Psoas muscle (tissue), 8 donors: Measurements from ENCODE around the gene GAREM2. TPM values are rescaled to one million over a fixed set of nuclear protein-coding genes. Genes with fewer than 3 reads are reported as not detected.

Experiments used
- ATAC-seq, 4 donors: fragments of 200-7000 bp; cut with Tn5 transposase; one replicate each; pipeline ENCODE4 v1.9.1; 2020; ENCODE audit warnings: moderate library complexity in 3 of 4, mild to moderate bottlenecking in 2 of 4
- DNase-seq, 2 donors: peaks; one replicate each; pipeline ENCODE4 v3.0.0-alpha.2; 2020
- H3K27ac ChIP-seq: fragments of 200-600 bp; one replicate; pipeline ENCODE4 v1.8.0; 2022
- H3K27me3 ChIP-seq, 3 donors: fragments of 200-600 bp in 1 of 3; one replicate each; pipeline versions ENCODE4 v1.6.1 to v1.8.0; 2013 to 2022; ENCODE audit warnings: low read length in 2 of 3, mild to moderate bottlenecking in 2 of 3, moderate library complexity in 1 of 3; ENCODE audit not compliant: insufficient read depth in 3 of 3
- H3K36me3 ChIP-seq, 2 donors: fragments of 200-600 bp in 1 of 2; one replicate each; pipeline versions ENCODE4 v1.6.1 to v1.8.0; 2013 to 2022; ENCODE audit warnings: low read depth in 1 of 2, mild to moderate bottlenecking in 1 of 2, moderate library complexity in 1 of 2; ENCODE audit not compliant: insufficient read depth in 1 of 2
- H3K4me1 ChIP-seq: fragments of 200-600 bp; one replicate; pipeline ENCODE4 v1.8.0; 2022
- H3K4me3 ChIP-seq: fragments of 200-600 bp; one replicate; pipeline ENCODE4 v1.8.0; 2022; ENCODE audit warnings: mild to moderate bottlenecking
- H3K9me3 ChIP-seq: fragments of 200-600 bp; one replicate; pipeline ENCODE4 v1.8.0; 2022
- WGBS, 3 donors: extraction: QIAGEN DNeasy Blood & Tissue Kit; methylation state at CpG; one replicate each; pipeline versions ENCODE4 v1.1.6 to v1.1.7; 2013; 5-methylcytosine and 5-hydroxymethylcytosine counted together
- intact Hi-C, 2 donors: fragments of 100-400 bp; cut with DNase I; formaldehyde crosslinking; loops; one replicate each; pipeline versions ENCODE4 v1.11.0 to v1.14.2; 2022
- polyA plus RNA-seq, 3 donors: library from polyadenylated mRNA; stranded (reverse); fragments of 200-250 nt; gene quantifications; one replicate each; pipeline ENCODE4 v1.2.3, GENCODE V29; 2013
- total RNA-seq, 4 donors: library from RNA; stranded (reverse); fragmentation: NEBNext Ultra II Directional in 2 of 4; extraction: Animal tissue kit (Norgen Biotek cat#: 25700) in 2 of 4; gene quantifications; one replicate each; pipeline versions ENCODE4 v1.2.1 to v1.2.4, GENCODE V29; 2021 to 2023
- TF ChIP-seq, protein P1 (sequence below): fragments of 200-600 bp; IDR thresholded peaks from one replicate; pipeline ENCODE4 v1.8.0; 2022; ENCODE audit warnings: antibody characterized with exemption
- donor health status: healthy with polysubstance abuse.
- donor health status: DM: no; HTN: no; CAD: no; lungs with moderate emphysema.
- donor health status: Bipolar disorder and iron deficiency.
- donor health status: healthy.
- donor health status: DM: yes; HTN: yes; CAD: no.
- donor health status: DM: no; HTN: no; CAD: no.
- donor health status: DM: no; HTN: no; CAD: no.
- donor health status: DM: yes; HTN: yes; CAD: no.

GAREM2 gene
- total and polyA plus RNA-seq, 7 donors, result 0.39 to 5.5 (median 1.4) TPM

DNA sequence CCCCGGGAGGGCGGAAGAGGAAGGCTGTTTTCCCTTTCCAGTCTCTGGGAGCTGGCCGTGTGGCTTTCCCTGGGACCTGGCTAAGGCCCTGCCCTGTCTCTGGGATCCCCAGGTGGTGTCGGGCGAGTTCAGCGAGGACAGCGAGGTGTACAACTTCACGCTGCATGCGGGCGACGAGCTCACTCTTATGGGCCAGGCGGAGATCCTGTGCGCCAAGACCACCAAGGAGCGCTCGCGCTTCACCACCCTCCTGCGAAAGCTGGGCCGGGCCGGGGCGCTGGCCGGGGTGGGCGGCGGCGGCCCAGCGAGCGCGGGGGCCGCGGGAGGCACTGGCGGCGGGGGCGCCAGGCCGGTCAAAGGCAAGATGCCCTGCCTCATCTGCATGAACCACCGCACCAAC, 11.2 kb downstream of the GAREM2 start:
- intact Hi-C loops, result no loop called here
- TF ChIP-seq, protein P1, sequence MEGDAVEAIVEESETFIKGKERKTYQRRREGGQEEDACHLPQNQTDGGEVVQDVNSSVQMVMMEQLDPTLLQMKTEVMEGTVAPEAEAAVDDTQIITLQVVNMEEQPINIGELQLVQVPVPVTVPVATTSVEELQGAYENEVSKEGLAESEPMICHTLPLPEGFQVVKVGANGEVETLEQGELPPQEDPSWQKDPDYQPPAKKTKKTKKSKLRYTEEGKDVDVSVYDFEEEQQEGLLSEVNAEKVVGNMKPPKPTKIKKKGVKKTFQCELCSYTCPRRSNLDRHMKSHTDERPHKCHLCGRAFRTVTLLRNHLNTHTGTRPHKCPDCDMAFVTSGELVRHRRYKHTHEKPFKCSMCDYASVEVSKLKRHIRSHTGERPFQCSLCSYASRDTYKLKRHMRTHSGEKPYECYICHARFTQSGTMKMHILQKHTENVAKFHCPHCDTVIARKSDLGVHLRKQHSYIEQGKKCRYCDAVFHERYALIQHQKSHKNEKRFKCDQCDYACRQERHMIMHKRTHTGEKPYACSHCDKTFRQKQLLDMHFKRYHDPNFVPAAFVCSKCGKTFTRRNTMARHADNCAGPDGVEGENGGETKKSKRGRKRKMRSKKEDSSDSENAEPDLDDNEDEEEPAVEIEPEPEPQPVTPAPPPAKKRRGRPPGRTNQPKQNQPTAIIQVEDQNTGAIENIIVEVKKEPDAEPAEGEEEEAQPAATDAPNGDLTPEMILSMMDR, result no peak
- Histone ChIP-seq H3K27me3 (peaks cover 0 to 4% (median 0%) of the 10 kb centered on the region in 3 donors), H3K9me3 (no peaks in the 10 kb centered on the region), H3K4me3 (peak overlapping the region; percentile 76), H3K27ac (no peak overlapping the region), H3K4me1 (peaks cover 4% of the 10 kb centered on the region), H3K36me3 (peaks cover 0 to 4% of the 10 kb centered on the region in 2 donors)
- WGBS, 3 donors, result 66 to 71% (median 68%) methylated on average over 34 of the region's 34 CpGs
- ATAC-seq (no peak), DNase-seq (no peak)

DNA sequence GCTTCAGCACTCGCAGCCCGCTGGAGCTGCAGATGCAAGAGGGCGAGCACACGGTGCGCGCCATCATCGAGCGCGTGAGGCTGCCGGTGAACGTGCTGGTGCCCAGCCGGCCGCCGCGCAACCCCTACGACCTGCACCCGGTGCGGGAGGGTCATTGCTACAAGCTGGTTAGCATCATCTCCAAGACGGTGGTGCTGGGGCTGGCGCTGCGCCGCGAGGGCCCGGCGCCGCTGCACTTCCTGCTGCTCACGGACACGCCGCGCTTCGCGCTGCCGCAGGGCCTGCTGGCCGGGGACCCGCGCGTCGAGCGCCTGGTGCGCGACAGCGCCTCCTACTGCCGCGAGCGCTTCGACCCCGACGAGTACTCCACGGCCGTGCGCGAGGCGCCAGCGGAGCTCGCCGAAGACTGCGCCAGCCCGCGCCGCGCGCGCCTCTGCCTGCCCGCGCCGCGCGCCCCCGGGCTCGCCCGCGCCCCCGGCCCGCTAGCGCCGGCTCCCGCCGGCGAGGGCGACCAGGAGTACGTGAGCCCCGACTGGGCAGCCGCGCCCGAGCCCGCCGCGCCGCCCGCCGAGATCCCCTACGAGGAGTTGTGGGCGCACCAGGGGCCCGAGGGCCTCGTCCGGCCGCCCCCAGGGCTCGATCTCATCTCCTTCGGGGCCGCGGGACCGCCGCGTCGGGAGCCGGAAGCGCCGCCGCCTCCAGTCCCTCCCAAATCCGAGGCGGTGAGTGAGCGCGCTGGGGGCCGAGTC, 11.8 kb downstream of the GAREM2 start:
- intact Hi-C loops, result no loop called here
- H3K27ac ChIP-seq, result no peak overlapping the region

GRCh38 chr2:26185304-26185928, 12.5 kb downstream of the GAREM2 start:
- no peak overlapping the region for H3K27ac ChIP-seq
- 47 to 51% (median 47%) methylated on average over 20 of the region's 20 CpGs for WGBS, 3 donors
- intact Hi-C loops, result no loop called here
- peaks cover 0 to 10% of the 10 kb centered on the region in 2 donors for H3K36me3 ChIP-seq
- TF ChIP-seq, protein P1, result no peak
- ATAC-seq (no peak), DNase-seq (no peak)
- no peaks in the 10 kb centered on the region for H3K4me1 ChIP-seq
- H3K4me3 ChIP-seq, result peak overlapping the region; percentile 76
- H3K9me3 ChIP-seq, result no peaks in the 10 kb centered on the region
- no peaks in the 10 kb centered on the region for H3K27me3 ChIP-seq

More for the DNA sequence above, 11.8 kb downstream of the GAREM2 start:
- H3K4me3 ChIP-seq, result peak overlapping the region; percentile 76
- TF ChIP-seq, protein P1, result peak; percentile 59
- peaks cover 0 to 4% of the 10 kb centered on the region in 2 donors for H3K36me3 ChIP-seq
- H3K4me1 ChIP-seq, result no peaks in the 10 kb centered on the region
- DNase-seq (peak; percentile 87 to 94), ATAC-seq (peak; percentile 76 to 87 (median 78))
- H3K9me3 ChIP-seq, result no peaks in the 10 kb centered on the region
- H3K27me3 ChIP-seq, result peaks cover 0 to 4% (median 0%) of the 10 kb centered on the region in 3 donors
- WGBS, 3 donors, result 1 to 2% (median 2%) methylated on average over 55 to 114 of the region's 114 CpGs

DNA sequence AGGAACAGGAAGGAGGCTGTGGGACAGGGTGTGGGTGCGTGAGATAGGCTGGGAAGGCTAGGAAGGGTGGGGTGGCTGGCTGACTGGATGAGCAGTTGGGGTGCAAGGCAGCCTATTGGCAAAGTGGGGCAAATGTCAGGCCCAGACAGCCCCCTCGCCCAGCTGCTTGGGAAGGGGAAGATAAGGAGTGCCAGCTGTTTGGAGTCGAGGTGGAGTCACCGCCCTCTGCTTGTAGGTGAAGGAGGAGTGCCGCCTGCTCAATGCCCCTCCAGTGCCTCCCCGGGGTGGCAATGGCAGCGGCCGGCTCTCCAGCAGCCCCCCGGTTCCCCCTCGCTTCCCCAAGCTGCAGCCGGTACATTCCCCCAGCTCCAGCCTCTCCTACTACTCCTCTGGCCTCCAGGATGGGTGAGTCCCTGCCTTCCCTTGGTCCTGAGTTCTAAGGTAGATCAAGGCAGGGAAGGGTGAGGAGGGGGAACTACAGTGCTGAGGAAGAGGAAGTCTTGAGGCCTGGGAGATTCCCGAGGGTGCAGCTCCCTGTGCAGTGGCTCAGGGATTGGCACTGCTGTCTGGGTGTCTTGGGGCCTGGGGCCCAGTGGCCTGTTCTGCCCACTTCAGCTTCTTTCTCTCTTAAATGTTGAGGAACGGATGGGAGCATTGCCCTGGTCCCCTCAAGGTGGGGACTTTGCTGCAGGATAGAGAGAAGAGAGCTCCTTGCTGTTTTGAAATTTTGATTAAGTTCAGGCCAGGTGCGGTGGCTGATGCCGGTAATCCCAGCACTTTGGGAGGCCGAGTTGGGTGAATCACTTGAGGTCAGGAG, 13.3 kb downstream of the GAREM2 start:
- WGBS, 3 donors, result 89 to 91% (median 89%) methylated on average over 16 of the region's 16 CpGs
- DNase-seq (no peak), ATAC-seq (no peak)
- Histone ChIP-seq H3K36me3 (peaks cover 0 to 18% of the 10 kb centered on the region in 2 donors), H3K27ac (no peak overlapping the region), H3K4me3 (peak overlapping the region; percentile 76), H3K4me1 (no peaks in the 10 kb centered on the region), H3K9me3 (no peaks in the 10 kb centered on the region), H3K27me3 (no peaks in the 10 kb centered on the region)
- TF ChIP-seq, protein P1, result no peak
- intact Hi-C loops, result no loop called here
